ENCODE results near the gene UST. TPM values are rescaled to one million over a fixed set of nuclear protein-coding genes. Genes with fewer than 3 reads are reported as not detected.

The UST gene
- total RNA-seq, 4 donors from 2014 or later = 16.7 to 19.5 (median 18.1) TPM

DNA sequence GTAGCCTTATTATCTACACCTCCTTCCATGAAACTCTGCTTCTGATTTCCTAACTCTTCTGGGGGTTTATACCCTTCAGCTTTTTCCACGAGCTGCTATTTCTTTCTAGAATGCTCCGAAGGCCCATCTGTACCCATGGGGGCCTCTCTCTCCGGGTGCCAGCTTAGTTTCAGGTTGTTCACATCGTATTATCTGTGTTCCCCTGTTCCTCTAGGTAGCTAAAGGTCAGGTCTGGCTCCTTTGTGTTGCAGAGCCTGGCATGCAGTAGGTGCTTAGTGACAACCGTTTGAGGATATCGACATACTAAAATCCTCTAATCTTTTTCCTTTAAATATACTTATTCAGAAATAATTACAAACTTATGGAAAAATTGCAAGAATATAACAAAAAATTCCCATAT lies 73.0 kb downstream of the UST start:
- Histone ChIP-seq H3K27me3 (no peaks in the 10 kb centered on the region), H3K9me3 (no peaks in the 10 kb centered on the region), H3K4me3 (no peak overlapping the region), H3K36me3 (no peaks in the 10 kb centered on the region), H3K27ac (no peak overlapping the region), H3K4me1 (peaks cover 19% of the 10 kb centered on the region)
- no peak for TF ChIP-seq POLR2A (IDR thresholded peaks at IDR 0.05)
- TF ChIP-seq EP300 (IDR thresholded peaks at IDR 0.05) = no peak
- TF ChIP-seq POLR2AphosphoS5 (IDR thresholded peaks at IDR 0.05) = no peak
- TF ChIP-seq, protein P1, sequence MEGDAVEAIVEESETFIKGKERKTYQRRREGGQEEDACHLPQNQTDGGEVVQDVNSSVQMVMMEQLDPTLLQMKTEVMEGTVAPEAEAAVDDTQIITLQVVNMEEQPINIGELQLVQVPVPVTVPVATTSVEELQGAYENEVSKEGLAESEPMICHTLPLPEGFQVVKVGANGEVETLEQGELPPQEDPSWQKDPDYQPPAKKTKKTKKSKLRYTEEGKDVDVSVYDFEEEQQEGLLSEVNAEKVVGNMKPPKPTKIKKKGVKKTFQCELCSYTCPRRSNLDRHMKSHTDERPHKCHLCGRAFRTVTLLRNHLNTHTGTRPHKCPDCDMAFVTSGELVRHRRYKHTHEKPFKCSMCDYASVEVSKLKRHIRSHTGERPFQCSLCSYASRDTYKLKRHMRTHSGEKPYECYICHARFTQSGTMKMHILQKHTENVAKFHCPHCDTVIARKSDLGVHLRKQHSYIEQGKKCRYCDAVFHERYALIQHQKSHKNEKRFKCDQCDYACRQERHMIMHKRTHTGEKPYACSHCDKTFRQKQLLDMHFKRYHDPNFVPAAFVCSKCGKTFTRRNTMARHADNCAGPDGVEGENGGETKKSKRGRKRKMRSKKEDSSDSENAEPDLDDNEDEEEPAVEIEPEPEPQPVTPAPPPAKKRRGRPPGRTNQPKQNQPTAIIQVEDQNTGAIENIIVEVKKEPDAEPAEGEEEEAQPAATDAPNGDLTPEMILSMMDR (IDR thresholded peaks at IDR 0.05) = no peak
- DNase-seq (ENCODE audit: low spot score in 2 of 2) = no peak
- 87% methylated on average over 6 of the region's 6 CpGs for WGBS

DNA sequence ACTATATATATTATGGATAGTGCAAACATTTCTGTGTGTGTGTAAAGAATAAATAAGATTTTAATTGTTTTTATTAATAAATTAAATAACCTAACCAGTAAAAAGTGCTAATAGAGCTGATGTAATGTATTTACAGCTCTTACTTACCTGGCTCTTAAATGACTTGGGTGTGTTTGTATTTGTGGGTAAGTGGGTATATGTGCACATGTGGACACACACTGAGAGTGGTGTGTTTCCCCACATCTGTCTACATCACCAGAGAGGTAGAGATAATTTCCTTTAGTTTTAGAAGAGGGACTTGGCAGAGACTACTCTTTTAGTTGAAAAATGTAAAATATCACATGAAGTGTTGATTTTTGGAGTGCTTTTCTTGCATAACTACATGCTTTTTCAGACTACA lies 76.0 kb downstream of the UST start:
- Histone ChIP-seq H3K4me1 (peaks cover 16% of the 10 kb centered on the region), H3K4me3 (no peak overlapping the region), H3K27me3 (no peaks in the 10 kb centered on the region), H3K9me3 (no peaks in the 10 kb centered on the region), H3K36me3 (no peaks in the 10 kb centered on the region), H3K27ac (no peak overlapping the region)
- no peak for DNase-seq (ENCODE audit: low spot score in 2 of 2)
- TF ChIP-seq, protein P1 (IDR thresholded peaks at IDR 0.05) = no peak
- TF ChIP-seq EP300 (IDR thresholded peaks at IDR 0.05) (no peak), POLR2A (IDR thresholded peaks at IDR 0.05) (no peak), POLR2AphosphoS5 (IDR thresholded peaks at IDR 0.05) (no peak)

DNA sequence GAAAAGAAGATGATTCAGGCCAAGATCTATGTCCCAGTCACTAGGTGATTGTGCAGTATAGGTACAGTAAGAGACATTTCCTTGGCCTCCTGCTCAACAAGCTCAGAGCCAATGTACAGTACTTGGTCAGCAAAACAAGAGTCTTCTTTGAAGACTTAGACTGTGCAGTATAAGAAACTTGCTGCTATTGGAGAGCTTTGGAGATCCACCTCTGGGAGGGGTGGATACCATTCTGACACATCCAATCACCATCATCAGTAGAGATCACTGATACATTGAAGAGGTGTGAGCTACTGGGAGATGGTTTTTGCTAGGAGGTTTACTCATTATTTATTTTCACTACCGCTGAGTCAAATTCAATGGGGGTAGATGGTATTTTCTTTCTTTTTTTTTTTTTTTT lies 77.5 kb downstream of the UST start:
- no peaks in the 10 kb centered on the region for H3K36me3 ChIP-seq
- 97% methylated on average over 1 of the region's 1 CpG for WGBS
- no peak for TF ChIP-seq POLR2A (IDR thresholded peaks at IDR 0.05)
- TF ChIP-seq, protein P1 (IDR thresholded peaks at IDR 0.05) = no peak
- TF ChIP-seq POLR2AphosphoS5 (IDR thresholded peaks at IDR 0.05) = no peak
- TF ChIP-seq EP300 (IDR thresholded peaks at IDR 0.05) = no peak

DNA sequence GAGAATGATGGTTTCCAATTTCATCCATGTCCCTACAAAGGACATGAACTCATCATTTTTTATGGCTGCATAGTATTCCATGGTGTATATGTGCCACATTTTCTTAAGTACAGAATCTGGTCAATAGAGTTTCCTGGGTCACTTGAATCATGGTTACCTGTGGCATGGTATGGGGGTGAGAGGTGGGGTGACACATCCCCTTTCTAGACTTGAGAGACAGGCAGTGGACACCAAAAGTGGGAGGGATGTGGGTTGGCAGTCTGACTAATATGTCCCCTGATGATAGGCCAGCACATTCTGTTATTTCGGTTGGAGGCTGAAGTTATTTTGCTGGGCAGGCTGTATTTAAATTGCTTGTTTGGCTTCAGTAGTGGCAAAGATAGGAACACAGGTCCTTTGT lies 78.1 kb downstream of the UST start:
- WGBS = 58% methylated on average over 1 of the region's 1 CpG
- Histone ChIP-seq H3K27me3 (no peaks in the 10 kb centered on the region), H3K27ac (no peak overlapping the region), H3K9me3 (no peaks in the 10 kb centered on the region), H3K4me3 (no peak overlapping the region), H3K4me1 (peaks cover 3% of the 10 kb centered on the region), H3K36me3 (no peaks in the 10 kb centered on the region)
- no peak for DNase-seq (ENCODE audit: low spot score in 2 of 2)
- TF ChIP-seq POLR2AphosphoS5 (IDR thresholded peaks at IDR 0.05) (no peak), POLR2A (IDR thresholded peaks at IDR 0.05) (no peak), EP300 (IDR thresholded peaks at IDR 0.05) (no peak)
- TF ChIP-seq, protein P1 (IDR thresholded peaks at IDR 0.05) = no peak

More for the DNA sequence above, 77.5 kb downstream of the UST start:
- H3K4me1 ChIP-seq = peaks cover 6% of the 10 kb centered on the region
- H3K4me3 ChIP-seq = no peak overlapping the region
- no peak overlapping the region for H3K27ac ChIP-seq
- H3K9me3 ChIP-seq = no peaks in the 10 kb centered on the region
- DNase-seq (ENCODE audit: low spot score in 2 of 2) = no peak
- no peaks in the 10 kb centered on the region for H3K27me3 ChIP-seq

DNA sequence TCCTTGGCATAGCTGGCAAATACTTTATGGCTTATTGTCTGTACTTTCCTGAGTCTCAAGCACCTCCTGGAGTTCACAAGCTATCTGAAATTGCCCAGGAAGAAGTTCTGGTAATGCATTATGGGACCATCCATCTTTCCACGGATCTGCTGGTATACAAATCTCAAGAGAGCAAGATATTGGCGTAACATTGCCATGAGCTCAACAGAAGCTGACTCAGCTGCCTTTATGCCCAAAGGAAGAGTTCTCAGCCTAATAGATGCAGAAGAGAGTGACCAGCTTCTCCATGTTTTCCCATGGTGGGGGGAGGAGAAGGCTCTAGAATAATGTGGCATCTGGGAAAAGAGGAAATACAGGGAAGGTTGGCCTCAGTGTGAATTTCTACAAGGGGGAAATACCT lies 78.7 kb downstream of the UST start:
- Histone ChIP-seq H3K4me1 (peaks cover 3% of the 10 kb centered on the region), H3K27ac (no peak overlapping the region), H3K27me3 (no peaks in the 10 kb centered on the region), H3K36me3 (no peaks in the 10 kb centered on the region), H3K4me3 (no peak overlapping the region), H3K9me3 (no peaks in the 10 kb centered on the region)
- WGBS = 57% methylated on average over 2 of the region's 2 CpGs
- no peak for DNase-seq (ENCODE audit: low spot score in 2 of 2)
- no peak for TF ChIP-seq POLR2A (IDR thresholded peaks at IDR 0.05)
- TF ChIP-seq EP300 (IDR thresholded peaks at IDR 0.05) = no peak
- TF ChIP-seq, protein P1 (IDR thresholded peaks at IDR 0.05) = no peak
- no peak for TF ChIP-seq POLR2AphosphoS5 (IDR thresholded peaks at IDR 0.05)
